C4-2B (cell line): ENCODE results near the gene PFDN1.

ENCODE experiments used
- H3K27ac ChIP-seq: fragments of 450-650 bp; 2 replicates; pipeline ENCODE4 v1.5.1; 2017
- ZFX ChIP-seq: fragments of 450-650 bp; IDR thresholded peaks from 2 replicates; pipeline ENCODE4 v1.6.1; 2017
- TF ChIP-seq, protein P1 (sequence below): fragments of 450-650 bp; conservative IDR thresholded peaks from 2 replicates; pipeline ENCODE4 v1.5.1; 2017; ENCODE audit warnings: mild to moderate bottlenecking

PFDN1 gene

DNA sequence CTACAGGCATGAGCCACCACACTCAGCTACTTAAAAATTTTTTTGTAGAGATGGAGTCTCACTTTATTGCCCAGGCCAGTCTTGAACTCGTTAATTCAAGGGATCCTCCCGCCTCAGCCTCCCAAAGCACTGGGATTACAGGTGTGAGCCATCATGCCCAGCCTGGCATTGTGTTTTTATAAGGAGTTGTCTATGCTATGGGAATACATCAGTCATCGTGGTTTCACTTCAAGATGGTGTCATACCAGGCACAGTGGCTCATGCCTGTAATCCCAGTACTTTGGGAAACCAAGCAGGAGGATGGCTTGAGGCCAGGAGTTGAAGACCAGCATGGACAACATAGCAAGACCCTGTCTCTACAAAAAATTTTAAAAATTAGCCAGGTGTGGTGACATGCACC lies 78.2 kb downstream of the PFDN1 start:
- H3K27ac ChIP-seq = no peak overlapping the region

GRCh38 chr5:140223567-140223966 lies 79.3 kb downstream of the PFDN1 start:
- no peak for TF ChIP-seq ZFX
- TF ChIP-seq, protein P1, sequence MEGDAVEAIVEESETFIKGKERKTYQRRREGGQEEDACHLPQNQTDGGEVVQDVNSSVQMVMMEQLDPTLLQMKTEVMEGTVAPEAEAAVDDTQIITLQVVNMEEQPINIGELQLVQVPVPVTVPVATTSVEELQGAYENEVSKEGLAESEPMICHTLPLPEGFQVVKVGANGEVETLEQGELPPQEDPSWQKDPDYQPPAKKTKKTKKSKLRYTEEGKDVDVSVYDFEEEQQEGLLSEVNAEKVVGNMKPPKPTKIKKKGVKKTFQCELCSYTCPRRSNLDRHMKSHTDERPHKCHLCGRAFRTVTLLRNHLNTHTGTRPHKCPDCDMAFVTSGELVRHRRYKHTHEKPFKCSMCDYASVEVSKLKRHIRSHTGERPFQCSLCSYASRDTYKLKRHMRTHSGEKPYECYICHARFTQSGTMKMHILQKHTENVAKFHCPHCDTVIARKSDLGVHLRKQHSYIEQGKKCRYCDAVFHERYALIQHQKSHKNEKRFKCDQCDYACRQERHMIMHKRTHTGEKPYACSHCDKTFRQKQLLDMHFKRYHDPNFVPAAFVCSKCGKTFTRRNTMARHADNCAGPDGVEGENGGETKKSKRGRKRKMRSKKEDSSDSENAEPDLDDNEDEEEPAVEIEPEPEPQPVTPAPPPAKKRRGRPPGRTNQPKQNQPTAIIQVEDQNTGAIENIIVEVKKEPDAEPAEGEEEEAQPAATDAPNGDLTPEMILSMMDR = no peak
- no peak overlapping the region for H3K27ac ChIP-seq

More for the DNA sequence above, 78.2 kb downstream of the PFDN1 start:
- TF ChIP-seq, protein P1 = no peak
- no peak for TF ChIP-seq ZFX

- no peak for TF ChIP-seq ZFX
- TF ChIP-seq, protein P1 = no peak
- no peak overlapping the region for H3K27ac ChIP-seq
These were observed 80.5 kb downstream of the PFDN1 start for GRCh38 chr5:140222416-140222815.

DNA sequence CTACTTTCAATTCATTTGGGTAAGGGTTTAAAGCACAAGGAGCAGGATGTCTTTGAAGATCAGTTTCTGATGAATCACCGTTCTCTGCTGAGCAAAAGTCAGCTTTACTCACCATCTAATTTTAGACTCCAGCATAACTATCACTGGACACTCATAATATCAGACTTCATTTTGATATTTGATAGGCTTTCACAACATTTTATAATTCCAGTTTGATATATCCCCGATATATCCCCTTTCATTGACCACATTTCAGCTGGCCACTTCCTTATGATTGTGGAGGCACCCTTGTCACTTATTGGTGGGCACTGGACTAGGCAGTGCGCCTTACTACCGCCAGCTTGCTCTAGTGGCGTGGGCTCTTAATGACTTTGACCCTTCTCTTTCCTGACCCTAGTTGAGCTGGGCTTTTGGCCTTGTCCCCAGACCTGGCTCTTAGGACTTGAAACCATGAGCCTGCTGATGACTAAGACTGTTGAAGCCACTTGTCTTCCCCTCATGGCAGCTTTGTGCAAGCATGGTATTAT lies 81.1 kb downstream of the PFDN1 start:
- TF ChIP-seq, protein P1 = no peak
- TF ChIP-seq ZFX = no peak
- H3K27ac ChIP-seq = no peak overlapping the region

DNA sequence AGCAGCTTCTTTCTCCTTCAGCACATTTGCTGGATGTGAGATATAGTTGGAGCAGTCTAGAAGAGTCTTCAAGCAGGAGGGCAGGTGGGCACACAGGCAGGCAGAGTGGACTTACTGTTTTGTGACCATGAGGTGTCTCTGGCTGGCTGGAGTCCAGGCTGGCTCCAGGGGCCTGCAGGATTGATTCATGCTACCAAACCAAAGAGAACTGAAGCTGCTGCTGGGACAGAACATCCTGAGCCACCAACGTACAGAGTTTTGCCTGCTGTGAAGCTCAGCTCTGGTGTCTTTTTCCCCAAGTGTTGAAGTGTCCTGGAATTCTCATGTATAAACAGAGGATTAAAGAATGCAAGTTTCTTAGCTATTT lies 82.2 kb downstream of the PFDN1 start:
- TF ChIP-seq, protein P1 = no peak
- TF ChIP-seq ZFX = no peak
- H3K27ac ChIP-seq = no peak overlapping the region

- TF ChIP-seq, protein P1 = no peak
- TF ChIP-seq ZFX = no peak
- no peak overlapping the region for H3K27ac ChIP-seq
These were observed 82.7 kb downstream of the PFDN1 start for GRCh38 chr5:140220032-140220697.

DNA sequence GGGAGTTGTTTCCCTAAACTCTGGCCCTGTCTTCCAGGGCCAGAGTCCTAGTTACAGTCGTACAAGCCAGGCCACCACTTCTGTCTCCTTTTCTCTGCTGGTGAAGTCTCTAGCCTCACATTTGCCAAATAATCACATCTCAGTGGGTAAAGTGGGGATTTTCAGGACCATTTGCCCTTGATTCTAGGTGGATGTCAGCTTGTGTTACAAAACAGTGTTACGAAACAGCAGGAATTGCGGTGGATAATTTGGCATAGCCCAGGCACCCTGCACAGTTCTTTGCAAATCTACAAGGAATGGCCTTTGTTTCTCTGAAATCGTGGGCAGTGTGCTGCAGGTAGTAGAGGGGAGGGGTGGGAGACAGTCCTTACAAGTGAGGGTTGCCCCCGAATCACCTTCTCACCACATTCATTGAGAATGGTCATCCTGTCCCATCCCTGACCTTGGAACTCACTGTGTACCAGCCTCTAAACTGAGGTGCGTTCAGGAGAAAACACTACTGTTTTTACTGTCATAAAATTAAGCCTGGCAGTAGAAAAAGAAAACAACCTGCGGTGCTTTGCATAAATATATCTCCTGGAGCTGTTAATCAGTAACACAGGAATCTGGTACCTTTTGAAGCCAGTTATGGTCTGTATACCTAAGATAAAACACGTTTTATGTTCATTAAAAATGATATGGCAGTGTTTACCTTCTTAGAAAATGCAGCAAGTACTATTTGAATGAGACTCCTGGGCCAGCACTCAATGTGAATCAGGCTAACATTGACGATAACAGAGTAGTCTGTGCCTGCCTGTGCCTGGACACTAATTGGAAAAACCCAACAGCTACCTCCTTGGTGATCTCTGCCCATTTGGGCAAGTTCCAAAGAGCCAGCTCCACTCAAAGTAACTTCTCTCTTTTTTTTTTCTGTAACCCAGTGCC lies 83.6 kb downstream of the PFDN1 start:
- no peak overlapping the region for H3K27ac ChIP-seq
- no peak for TF ChIP-seq ZFX
- TF ChIP-seq, protein P1 = no peak
